GM21717 (cell line): Measurements from ENCODE around the gene GOLGA6L10.
"Not testable (repeated sequence)": the region's sequence is repeated elsewhere in the genome, so short reads cannot be mapped to it uniquely, and the experiment has no call there.

Source experiments
- ATAC-seq: cut with Tn5 transposase; IDR thresholded peaks from one replicate; pipeline ENCODE4 v1.9.1; 2021; ENCODE audit warnings: mild to moderate bottlenecking, moderate library complexity; ENCODE audit not compliant: unreplicated experiment

GOLGA6L10 gene

GRCh38 chr15:82349375-82349774 is at the start of gene GOLGA6L10:
GOLGA6L10 (minus strand) TSS chr15:82349475; CDS start chr15:82349375, 100 bp downstream.
- ATAC-seq = not testable (repeated sequence)

GRCh38 chr15:82398785-82399184 is 49.5 kb upstream of the GOLGA6L10 start:
- ATAC-seq = no peak

GRCh38 chr15:82397817-82398216 is 48.5 kb upstream of the GOLGA6L10 start:
- no peak for ATAC-seq

- not testable (repeated sequence) for ATAC-seq
Measured at GRCh38 chr15:82395788-82396187, 46.5 kb upstream of the GOLGA6L10 start.

- ATAC-seq = no peak
Measured at GRCh38 chr15:82393671-82394070, 44.4 kb upstream of the GOLGA6L10 start.

- not testable (repeated sequence) for ATAC-seq
Measured at GRCh38 chr15:82392077-82392476, 42.8 kb upstream of the GOLGA6L10 start.

GRCh38 chr15:82390152-82390551 is 40.9 kb upstream of the GOLGA6L10 start:
- ATAC-seq = not testable (repeated sequence)

GRCh38 chr15:82387209-82387608 is 37.9 kb upstream of the GOLGA6L10 start:
- ATAC-seq = not testable (repeated sequence)

GRCh38 chr15:82381330-82381955 is 32.2 kb upstream of the GOLGA6L10 start:
- not testable (repeated sequence) for ATAC-seq

- ATAC-seq = not testable (repeated sequence)
Measured at GRCh38 chr15:82379552-82379951, 30.3 kb upstream of the GOLGA6L10 start.

- not testable (repeated sequence) for ATAC-seq
Measured at GRCh38 chr15:82373661-82374060, 24.4 kb upstream of the GOLGA6L10 start.

- ATAC-seq = no peak
Measured at GRCh38 chr15:82371656-82372055, 22.4 kb upstream of the GOLGA6L10 start.

- ATAC-seq = not testable (repeated sequence)
Measured at GRCh38 chr15:82367790-82368189, 18.5 kb upstream of the GOLGA6L10 start.

- ATAC-seq = peak; percentile 91
Measured at GRCh38 chr15:82365692-82366323, 16.5 kb upstream of the GOLGA6L10 start.

GRCh38 chr15:82364548-82364947 is 15.3 kb upstream of the GOLGA6L10 start:
- ATAC-seq = not testable (repeated sequence)

GRCh38 chr15:82362790-82363189 is 13.5 kb upstream of the GOLGA6L10 start:
- ATAC-seq = not testable (repeated sequence)

- not testable (repeated sequence) for ATAC-seq
Measured at GRCh38 chr15:82360618-82361017, 11.3 kb upstream of the GOLGA6L10 start.

GRCh38 chr15:82355055-82355454 is 5.8 kb upstream of the GOLGA6L10 start:
- not testable (repeated sequence) for ATAC-seq

GRCh38 chr15:82354546-82354945 is 5.3 kb upstream of the GOLGA6L10 start:
- not testable (repeated sequence) for ATAC-seq

GRCh38 chr15:82347645-82348044 is 1.6 kb downstream of the GOLGA6L10 start:
- not testable (repeated sequence) for ATAC-seq

GRCh38 chr15:82345176-82345575 is 4.1 kb downstream of the GOLGA6L10 start:
- ATAC-seq = not testable (repeated sequence)

GRCh38 chr15:82344421-82344820 is 4.9 kb downstream of the GOLGA6L10 start:
- ATAC-seq = not testable (repeated sequence)
